GM18526 (cell line): ENCODE measurements around the gene ZNF521.

ENCODE experiments used
- POLR2A ChIP-seq: IDR thresholded peaks from 3 replicates; pipeline ENCODE4 v1.6.1; 2011; ENCODE audit not compliant: insufficient read length; ENCODE audit errors: extremely low read depth

ZNF521 gene

GRCh38 chr18:25244924-25245698 is 106.9 kb downstream of the ZNF521 start:
- no peak for TF ChIP-seq POLR2A

GRCh38 chr18:25244170-25244569 is 107.8 kb downstream of the ZNF521 start:
- TF ChIP-seq POLR2A, result no peak

GRCh38 chr18:25243754-25244153 is 108.2 kb downstream of the ZNF521 start:
- no peak for TF ChIP-seq POLR2A

GRCh38 chr18:25243257-25243656 is 108.7 kb downstream of the ZNF521 start:
- TF ChIP-seq POLR2A, result no peak

GRCh38 chr18:25240420-25240770 is 111.6 kb downstream of the ZNF521 start:
- TF ChIP-seq POLR2A, result no peak

- no peak for TF ChIP-seq POLR2A
Observed at GRCh38 chr18:25239581-25240419, 112.2 kb downstream of the ZNF521 start.

GRCh38 chr18:25239151-25239550 is 112.8 kb downstream of the ZNF521 start:
- no peak for TF ChIP-seq POLR2A

- no peak for TF ChIP-seq POLR2A
Observed at GRCh38 chr18:25237571-25238267, 114.2 kb downstream of the ZNF521 start.

GRCh38 chr18:25236736-25237135 is 115.2 kb downstream of the ZNF521 start:
- no peak for TF ChIP-seq POLR2A

- no peak for TF ChIP-seq POLR2A
Observed at GRCh38 chr18:25235401-25236042, 116.4 kb downstream of the ZNF521 start.

GRCh38 chr18:25234740-25235345 is 117.1 kb downstream of the ZNF521 start:
- no peak for TF ChIP-seq POLR2A

GRCh38 chr18:25234322-25234639 is 117.7 kb downstream of the ZNF521 start:
- no peak for TF ChIP-seq POLR2A

GRCh38 chr18:25233528-25234321 is 118.2 kb downstream of the ZNF521 start:
- TF ChIP-seq POLR2A, result no peak

GRCh38 chr18:25231327-25231691 is 120.7 kb downstream of the ZNF521 start:
- TF ChIP-seq POLR2A, result no peak
